ENCODE data around the gene PDHX. TPM values are rescaled to one million over a fixed set of nuclear protein-coding genes. Genes with fewer than 3 reads are reported as not detected.
"Not testable (repeated sequence)": the region's sequence is repeated elsewhere in the genome, so short reads cannot be mapped to it uniquely, and the experiment has no call there.

The PDHX gene
- polyA plus RNA-seq, 1 donor, result 28.3 TPM

GRCh38 chr11:34911676-34912075 is 4.7 kb upstream of the PDHX start:
- no peak for DNase-seq (ENCODE audit: low read depth)

GRCh38 chr11:34913556-34913955 is 2.9 kb upstream of the PDHX start:
- DNase-seq (ENCODE audit: low read depth), result not testable (repeated sequence)

GRCh38 chr11:34915136-34916014 is 1.0 kb upstream of the PDHX start:
- no peak for DNase-seq (ENCODE audit: low read depth)

- no peak for DNase-seq (ENCODE audit: low read depth)
Measured at GRCh38 chr11:34916843-34917770, 689 bp downstream of the PDHX start.

GRCh38 chr11:34921156-34921555 is 4.7 kb downstream of the PDHX start:
- no peak for DNase-seq (ENCODE audit: low read depth)

GRCh38 chr11:34924714-34925113 is 8.3 kb downstream of the PDHX start:
- DNase-seq (ENCODE audit: low read depth), result no peak

GRCh38 chr11:34926101-34926830 is 9.8 kb downstream of the PDHX start:
- no peak for DNase-seq (ENCODE audit: low read depth)

GRCh38 chr11:34926831-34927132 is 10.4 kb downstream of the PDHX start:
- no peak for DNase-seq (ENCODE audit: low read depth)

GRCh38 chr11:34928268-34928959 is 12.0 kb downstream of the PDHX start:
- no peak for DNase-seq (ENCODE audit: low read depth)

GRCh38 chr11:34928960-34929680 is 12.7 kb downstream of the PDHX start:
- DNase-seq (ENCODE audit: low read depth), result no peak

- no peak for DNase-seq (ENCODE audit: low read depth)
Measured at GRCh38 chr11:34929794-34930763, 13.7 kb downstream of the PDHX start.

- no peak for DNase-seq (ENCODE audit: low read depth)
Measured at GRCh38 chr11:34936945-34937629, 20.7 kb downstream of the PDHX start.

- no peak for DNase-seq (ENCODE audit: low read depth)
Measured at GRCh38 chr11:34938611-34939010, 22.2 kb downstream of the PDHX start.

GRCh38 chr11:34940026-34940677 is 23.7 kb downstream of the PDHX start:
- no peak for DNase-seq (ENCODE audit: low read depth)

GRCh38 chr11:34941688-34942087 is 25.3 kb downstream of the PDHX start:
- DNase-seq (ENCODE audit: low read depth), result no peak

- no peak for DNase-seq (ENCODE audit: low read depth)
Measured at GRCh38 chr11:34944692-34945091, 28.3 kb downstream of the PDHX start.

- DNase-seq (ENCODE audit: low read depth), result no peak
Measured at GRCh38 chr11:34948696-34949095, 32.3 kb downstream of the PDHX start.

- DNase-seq (ENCODE audit: low read depth), result no peak
Measured at GRCh38 chr11:34953955-34954354, 37.5 kb downstream of the PDHX start.

All from forelimb muscle (tissue), 1 donor.